ENCODE results near the gene FAH. TPM values are rescaled to one million over a fixed set of nuclear protein-coding genes. Genes with fewer than 3 reads are reported as not detected.

The FAH gene
- total RNA-seq, 1 donor from 2014 or later, result 21.9 TPM

GRCh38 chr15:80163217-80163616, 10.4 kb downstream of the FAH start:
- Mint-ChIP-seq H3K27ac (ENCODE audit: unreplicated experiment) (no peak overlapping the region), H3K27me3 (ENCODE audit: low read depth, unreplicated experiment) (no peaks in the 10 kb centered on the region)

DNA sequence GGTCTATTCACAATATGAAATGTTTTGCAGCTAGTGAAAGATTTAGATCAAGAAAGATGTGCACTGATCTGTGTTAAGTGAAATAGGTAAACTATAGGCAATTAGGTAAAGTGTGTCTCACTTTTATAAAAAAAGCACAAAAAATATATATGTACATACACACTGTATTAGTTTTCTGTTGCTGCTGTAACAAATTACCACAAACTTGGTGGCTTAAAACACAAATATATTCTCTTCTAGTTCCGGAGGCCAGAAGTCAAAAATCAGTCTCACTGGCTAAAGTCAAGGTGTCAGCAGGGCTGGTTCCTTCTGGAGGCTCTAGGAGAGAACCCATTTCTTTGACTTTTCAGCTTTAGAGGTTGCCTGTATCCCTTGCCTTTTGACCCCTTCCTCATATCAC, 11.1 kb downstream of the FAH start:
- H3K27ac Mint-ChIP-seq (ENCODE audit: unreplicated experiment), result no peak overlapping the region
- no peak for TF ChIP-seq CTCF (IDR thresholded peaks at IDR 0.05; ENCODE audit: insufficient read depth, low read depth, low read length)
- TF ChIP-seq EZH2 (IDR thresholded peaks at IDR 0.05; ENCODE audit: insufficient read depth, low read length), result no peak
- H3K9me3 ChIP-seq (ENCODE audit: insufficient read depth, low read depth, low read length), result no peaks in the 10 kb centered on the region
- H3K4me1 Mint-ChIP-seq (ENCODE audit: low read depth, unreplicated experiment), result peaks cover 17% of the 10 kb centered on the region
- no peak overlapping the region for H3K27ac ChIP-seq (ENCODE audit: low read depth, low read length)
- FAIRE-seq (no peak), DNase-seq (ENCODE audit: low read depth) (no peak)
- H3K9ac ChIP-seq (ENCODE audit: low read length), result no peak overlapping the region
- no peaks in the 10 kb centered on the region for H3K36me3 ChIP-seq (ENCODE audit: insufficient read depth, low read length)
- no peak overlapping the region for H3K4me3 ChIP-seq (ENCODE audit: insufficient read depth, low read depth, low read length)
- no peak overlapping the region for H3K4me2 ChIP-seq (ENCODE audit: low read length)
- no peaks in the 10 kb centered on the region for H3K27me3 ChIP-seq (ENCODE audit: insufficient read depth, low read length)
- no peak overlapping the region for H2AFZ ChIP-seq (ENCODE audit: low read depth, low read length)
- H3K4me1 ChIP-seq (ENCODE audit: insufficient read depth, low read length), result peaks cover 11% of the 10 kb centered on the region
- no peaks in the 10 kb centered on the region for H4K20me1 ChIP-seq (ENCODE audit: insufficient read depth, low read length)
- no peaks in the 10 kb centered on the region for H3K9me3 Mint-ChIP-seq (ENCODE audit: unreplicated experiment)
- no peaks in the 10 kb centered on the region for H3K27me3 Mint-ChIP-seq (ENCODE audit: low read depth, unreplicated experiment)
- peaks cover 28% of the 10 kb centered on the region for H3K36me3 Mint-ChIP-seq (ENCODE audit: low read depth, unreplicated experiment)
- no peaks in the 10 kb centered on the region for H3K79me2 ChIP-seq (ENCODE audit: insufficient read depth, low read length)
- no peak overlapping the region for H3K4me3 Mint-ChIP-seq (ENCODE audit: unreplicated experiment)

More at GRCh38 chr15:80163217-80163616, 10.4 kb downstream of the FAH start:
- Histone ChIP-seq H3K79me2 (ENCODE audit: insufficient read depth, low read length) (no peaks in the 10 kb centered on the region), H4K20me1 (ENCODE audit: insufficient read depth, low read length) (no peaks in the 10 kb centered on the region), H3K4me1 (ENCODE audit: insufficient read depth, low read length) (peaks cover 11% of the 10 kb centered on the region), H3K36me3 (ENCODE audit: insufficient read depth, low read length) (no peaks in the 10 kb centered on the region), H3K27ac (ENCODE audit: low read depth, low read length) (no peak overlapping the region), H3K9me3 (ENCODE audit: insufficient read depth, low read depth, low read length) (no peaks in the 10 kb centered on the region), H2AFZ (ENCODE audit: low read depth, low read length) (no peak overlapping the region), H3K4me2 (ENCODE audit: low read length) (no peak overlapping the region), H3K9ac (ENCODE audit: low read length) (no peak overlapping the region), H3K27me3 (ENCODE audit: insufficient read depth, low read length) (no peaks in the 10 kb centered on the region), H3K4me3 (ENCODE audit: insufficient read depth, low read depth, low read length) (no peak overlapping the region)
- peaks cover 17% of the 10 kb centered on the region for H3K4me1 Mint-ChIP-seq (ENCODE audit: low read depth, unreplicated experiment)
- FAIRE-seq, result no peak
- no peak for TF ChIP-seq CTCF (IDR thresholded peaks at IDR 0.05; ENCODE audit: insufficient read depth, low read depth, low read length)
- TF ChIP-seq EZH2 (IDR thresholded peaks at IDR 0.05; ENCODE audit: insufficient read depth, low read length), result no peak
- DNase-seq (ENCODE audit: low read depth), result no peak
- H3K9me3 Mint-ChIP-seq (ENCODE audit: unreplicated experiment), result no peaks in the 10 kb centered on the region
- no peak overlapping the region for H3K4me3 Mint-ChIP-seq (ENCODE audit: unreplicated experiment)
- H3K36me3 Mint-ChIP-seq (ENCODE audit: low read depth, unreplicated experiment), result peaks cover 32% of the 10 kb centered on the region

DNA sequence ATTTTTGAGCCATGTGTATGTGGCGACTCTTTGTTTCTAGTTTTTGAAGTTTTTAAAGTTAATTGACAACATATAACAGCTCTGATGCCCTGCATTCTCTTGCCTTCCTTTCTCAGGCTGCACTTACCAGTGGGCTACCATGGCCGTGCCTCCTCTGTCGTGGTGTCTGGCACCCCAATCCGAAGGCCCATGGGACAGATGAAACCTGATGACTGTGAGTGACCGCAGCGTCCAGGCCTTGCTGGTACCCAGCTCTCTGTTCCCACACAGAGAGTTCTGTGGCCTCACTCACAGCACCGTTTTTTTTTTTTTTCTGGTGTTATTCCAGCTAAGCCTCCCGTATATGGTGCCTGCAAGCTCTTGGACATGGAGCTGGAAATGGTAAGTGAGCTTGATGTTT, 15.1 kb downstream of the FAH start:
- H3K9me3 Mint-ChIP-seq (ENCODE audit: unreplicated experiment), result no peaks in the 10 kb centered on the region
- H3K4me2 ChIP-seq (ENCODE audit: low read length), result no peak overlapping the region
- H3K4me3 Mint-ChIP-seq (ENCODE audit: unreplicated experiment), result no peak overlapping the region
- no peaks in the 10 kb centered on the region for H3K4me1 ChIP-seq (ENCODE audit: insufficient read depth, low read length)
- H3K27me3 ChIP-seq (ENCODE audit: insufficient read depth, low read length), result no peaks in the 10 kb centered on the region
- H2AFZ ChIP-seq (ENCODE audit: low read depth, low read length), result no peak overlapping the region
- H3K27ac Mint-ChIP-seq (ENCODE audit: unreplicated experiment), result no peak overlapping the region
- no peak for TF ChIP-seq EZH2 (IDR thresholded peaks at IDR 0.05; ENCODE audit: insufficient read depth, low read length)
- no peak for TF ChIP-seq CTCF (IDR thresholded peaks at IDR 0.05; ENCODE audit: insufficient read depth, low read depth, low read length)
- FAIRE-seq (no peak), DNase-seq (ENCODE audit: low read depth) (no peak)
- H3K36me3 ChIP-seq (ENCODE audit: insufficient read depth, low read length), result no peaks in the 10 kb centered on the region
- H3K4me1 Mint-ChIP-seq (ENCODE audit: low read depth, unreplicated experiment), result no peaks in the 10 kb centered on the region
- no peaks in the 10 kb centered on the region for H4K20me1 ChIP-seq (ENCODE audit: insufficient read depth, low read length)
- H3K36me3 Mint-ChIP-seq (ENCODE audit: low read depth, unreplicated experiment), result peaks cover 24% of the 10 kb centered on the region
- no peak overlapping the region for H3K27ac ChIP-seq (ENCODE audit: low read depth, low read length)
- H3K9ac ChIP-seq (ENCODE audit: low read length), result no peak overlapping the region
- no peaks in the 10 kb centered on the region for H3K9me3 ChIP-seq (ENCODE audit: insufficient read depth, low read depth, low read length)
- no peak overlapping the region for H3K4me3 ChIP-seq (ENCODE audit: insufficient read depth, low read depth, low read length)
- no peaks in the 10 kb centered on the region for H3K79me2 ChIP-seq (ENCODE audit: insufficient read depth, low read length)
- no peaks in the 10 kb centered on the region for H3K27me3 Mint-ChIP-seq (ENCODE audit: low read depth, unreplicated experiment)

Measured in astrocyte (in vitro differentiated cells and primary cell).